NCI-H526 treated with DMSO at 0.1 percent for 48 hours (cell line): ENCODE data around the gene NEAT1.

ENCODE experiments used
- DNase-seq: peaks from one replicate; lab custom pipeline; 2025; lab: John Stamatoyannopoulos, UW

Gene NEAT1

GRCh38 chr11:65389294-65389980 lies 33.2 kb upstream of the NEAT1 start:
- no peak for DNase-seq

DNA sequence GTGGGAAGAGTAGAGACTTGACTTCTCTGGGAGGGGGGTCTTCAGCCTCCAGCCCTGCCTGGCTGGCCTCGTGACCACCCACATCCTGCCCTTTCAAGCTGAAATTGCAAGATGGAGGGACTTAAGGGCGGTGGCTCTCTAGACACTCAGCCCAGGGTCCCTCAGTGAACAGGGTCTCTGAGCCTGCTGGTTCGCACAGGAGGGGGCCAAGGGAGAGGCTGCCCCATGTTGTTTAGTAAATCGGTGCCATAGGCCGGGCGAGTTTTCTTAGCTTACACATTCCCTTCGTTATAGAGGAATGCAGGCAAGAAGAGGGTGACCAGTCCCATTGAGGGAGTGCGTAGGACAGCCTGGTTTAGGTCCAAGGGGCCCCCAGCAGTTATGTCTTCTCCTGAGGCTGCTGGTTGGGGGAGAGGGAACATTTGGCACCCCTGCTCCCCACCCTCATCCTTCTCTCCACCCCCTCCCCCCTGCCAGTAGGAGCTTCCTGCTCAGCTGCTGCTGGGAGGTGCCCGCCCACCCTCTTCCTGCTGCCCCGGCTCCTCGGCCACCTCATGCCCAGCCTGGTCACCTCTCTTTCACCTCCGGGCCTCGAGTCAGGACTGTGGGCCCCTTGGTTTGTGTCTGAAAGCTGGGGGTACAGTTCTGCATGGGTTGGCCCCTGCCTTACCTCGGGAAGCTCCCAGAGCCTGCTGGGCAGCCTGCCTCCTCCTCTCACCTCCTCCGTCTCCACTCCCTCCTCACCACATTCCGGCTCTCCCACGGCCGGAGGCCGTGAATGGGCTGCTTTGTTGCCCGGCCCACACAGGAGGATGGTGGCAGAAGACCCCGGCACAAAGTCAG lies 32.3 kb upstream of the NEAT1 start:
- DNase-seq = no peak

DNA sequence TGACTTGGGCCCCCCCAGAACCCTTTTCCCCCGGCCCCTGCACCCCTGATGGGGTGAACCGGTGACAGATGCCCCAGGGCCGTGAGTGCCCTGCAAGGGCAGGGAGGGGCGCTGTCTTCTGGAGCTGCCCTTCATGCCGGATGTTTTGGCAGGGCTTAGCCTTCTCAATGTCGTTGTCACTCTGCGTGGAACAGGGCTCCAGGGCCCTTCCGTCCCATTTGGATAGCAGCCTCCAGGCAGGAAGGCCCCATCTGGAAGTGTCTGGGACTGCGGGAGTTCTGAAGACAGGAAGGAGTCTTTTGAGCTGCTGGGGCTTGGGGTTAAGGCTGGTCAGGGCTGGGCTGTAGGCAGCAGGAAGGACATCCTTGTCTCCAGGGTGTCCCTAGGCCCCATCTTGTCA lies 31.6 kb upstream of the NEAT1 start:
- no peak for DNase-seq

DNA sequence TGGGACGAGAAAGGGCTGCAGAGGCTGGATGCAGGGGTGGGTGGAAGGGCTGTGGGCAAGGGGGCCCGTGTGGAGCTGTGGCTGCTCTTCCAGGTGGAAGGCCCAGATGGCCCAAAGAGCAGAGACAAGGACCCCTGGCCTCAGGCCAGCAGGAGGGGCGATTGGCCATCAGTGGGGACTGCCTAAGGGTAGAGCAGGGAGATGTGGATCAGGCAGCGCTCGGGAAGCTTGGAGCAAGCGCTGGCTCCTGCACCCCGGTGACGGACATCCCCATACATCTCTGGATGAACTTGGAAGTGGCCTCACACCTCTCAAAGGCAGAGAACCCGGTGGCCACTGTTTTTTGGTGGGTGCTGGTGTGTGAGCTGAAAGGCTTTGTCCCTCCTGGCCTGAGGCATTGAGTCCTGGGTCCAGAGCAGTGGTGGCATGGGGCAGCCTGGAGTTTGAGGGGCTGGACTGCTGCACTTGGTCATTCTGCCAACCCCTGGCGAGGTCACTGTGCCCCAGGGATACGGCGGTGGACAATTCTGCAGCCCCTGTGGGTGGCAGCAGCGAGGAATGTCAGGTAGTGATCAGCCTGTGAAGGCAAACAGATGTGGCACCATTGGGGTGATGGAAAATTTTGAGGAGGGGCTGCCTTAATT lies 30.3 kb upstream of the NEAT1 start:
- no peak for DNase-seq

GRCh38 chr11:65392899-65393298 lies 29.7 kb upstream of the NEAT1 start:
- no peak for DNase-seq

GRCh38 chr11:65393513-65394079 lies 29.0 kb upstream of the NEAT1 start:
- DNase-seq = no peak

DNA sequence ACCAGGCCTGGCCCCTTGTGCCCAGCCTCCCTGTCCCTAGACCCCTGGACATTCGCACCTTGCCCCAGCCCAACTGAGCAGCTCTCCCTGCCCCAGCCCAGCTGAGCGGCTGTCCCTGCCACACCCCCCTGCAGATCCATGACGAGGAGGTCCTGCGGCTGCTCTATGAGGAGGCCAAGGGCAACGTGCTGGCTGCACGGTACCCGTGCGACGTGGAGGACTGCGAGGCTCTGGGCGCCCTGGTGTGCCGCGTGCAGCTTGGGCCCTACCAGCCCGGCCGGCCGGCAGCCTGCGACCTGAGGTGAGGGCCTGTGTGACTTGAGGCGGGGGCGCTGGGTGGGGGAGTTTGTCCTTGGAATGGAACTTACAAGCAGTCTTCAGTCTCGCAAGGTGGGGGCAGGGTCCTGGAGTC lies 28.5 kb upstream of the NEAT1 start:
- no peak for DNase-seq

DNA sequence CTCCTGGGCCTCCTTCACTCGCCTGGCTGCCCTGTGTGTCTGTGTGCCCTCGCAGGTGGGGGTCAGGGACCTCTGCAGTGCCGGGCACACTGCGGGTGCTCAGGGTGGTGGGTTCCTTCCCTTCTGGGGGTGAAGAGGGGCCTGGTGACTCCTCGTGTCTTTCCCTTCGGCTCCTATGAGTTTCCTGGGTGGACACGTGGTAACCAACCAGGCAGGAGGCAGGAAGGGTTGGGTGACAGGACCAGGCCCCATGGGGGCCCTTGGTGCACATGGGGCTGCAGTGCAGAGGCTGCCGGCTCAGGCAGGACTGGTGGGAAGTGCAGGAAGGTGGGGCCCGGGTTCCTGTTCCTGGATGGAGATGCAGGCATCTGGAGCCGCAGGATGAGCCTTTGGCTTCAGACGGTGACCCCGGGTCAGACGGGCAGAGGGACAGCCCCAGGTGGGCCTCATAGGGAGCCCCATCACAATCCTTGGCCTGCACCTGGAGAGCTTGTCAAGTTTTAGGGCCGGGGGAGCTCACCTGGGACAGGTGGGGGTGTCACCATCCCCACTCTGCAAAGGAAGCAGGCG lies 26.6 kb upstream of the NEAT1 start:
- DNase-seq = no peak

- DNase-seq = no peak
Measured at GRCh38 chr11:65396769-65397745, 25.5 kb upstream of the NEAT1 start.

DNA sequence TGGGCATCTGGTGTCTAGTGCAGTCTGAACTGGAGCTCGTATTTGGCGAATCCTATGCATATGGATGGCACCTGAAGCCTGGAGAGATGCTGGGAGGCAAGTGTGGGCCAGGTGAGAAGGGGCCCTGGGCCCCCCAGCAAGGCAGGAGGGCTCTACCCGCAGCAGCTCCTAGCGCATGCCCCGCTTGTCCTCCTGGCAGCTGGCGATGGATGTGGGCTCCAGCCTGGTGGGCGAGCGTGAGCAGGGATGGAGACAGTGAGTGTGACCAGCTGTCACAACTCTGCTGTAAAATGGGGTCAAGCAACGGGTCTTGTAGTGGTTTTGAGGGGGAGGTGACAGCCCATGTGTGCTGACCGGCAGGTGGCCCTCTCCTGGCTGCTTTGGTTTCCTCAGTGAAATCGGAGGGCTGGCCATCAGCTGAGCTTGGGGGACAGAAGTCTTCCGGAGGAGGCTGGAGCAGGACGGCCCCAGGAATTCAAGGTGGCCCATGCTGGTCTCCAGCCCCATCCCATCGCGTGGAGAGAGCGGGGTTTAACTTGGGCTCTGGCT lies 24.2 kb upstream of the NEAT1 start:
- no peak for DNase-seq

DNA sequence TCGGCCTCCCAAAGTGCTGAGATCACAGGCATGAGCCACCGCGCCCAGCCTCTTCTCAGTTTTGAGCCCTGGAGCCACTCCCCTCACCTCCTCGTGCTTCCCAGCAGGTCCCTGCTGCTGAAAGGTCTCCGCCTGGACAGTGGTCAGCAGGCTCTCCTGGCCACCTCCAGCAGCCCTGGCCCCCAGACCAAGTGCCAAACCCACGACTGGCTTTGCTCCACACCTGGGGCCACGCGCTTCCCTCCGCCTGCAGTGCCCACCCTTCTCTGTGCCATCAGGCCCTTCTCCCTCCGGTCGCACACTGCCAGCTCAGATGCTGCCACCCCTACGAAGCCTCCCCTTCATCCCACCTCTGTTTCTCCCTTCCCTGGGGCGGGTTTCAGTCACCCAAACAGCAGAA lies 23.3 kb upstream of the NEAT1 start:
- no peak for DNase-seq

- DNase-seq = no peak
Measured at GRCh38 chr11:65399845-65400244, 22.8 kb upstream of the NEAT1 start.

DNA sequence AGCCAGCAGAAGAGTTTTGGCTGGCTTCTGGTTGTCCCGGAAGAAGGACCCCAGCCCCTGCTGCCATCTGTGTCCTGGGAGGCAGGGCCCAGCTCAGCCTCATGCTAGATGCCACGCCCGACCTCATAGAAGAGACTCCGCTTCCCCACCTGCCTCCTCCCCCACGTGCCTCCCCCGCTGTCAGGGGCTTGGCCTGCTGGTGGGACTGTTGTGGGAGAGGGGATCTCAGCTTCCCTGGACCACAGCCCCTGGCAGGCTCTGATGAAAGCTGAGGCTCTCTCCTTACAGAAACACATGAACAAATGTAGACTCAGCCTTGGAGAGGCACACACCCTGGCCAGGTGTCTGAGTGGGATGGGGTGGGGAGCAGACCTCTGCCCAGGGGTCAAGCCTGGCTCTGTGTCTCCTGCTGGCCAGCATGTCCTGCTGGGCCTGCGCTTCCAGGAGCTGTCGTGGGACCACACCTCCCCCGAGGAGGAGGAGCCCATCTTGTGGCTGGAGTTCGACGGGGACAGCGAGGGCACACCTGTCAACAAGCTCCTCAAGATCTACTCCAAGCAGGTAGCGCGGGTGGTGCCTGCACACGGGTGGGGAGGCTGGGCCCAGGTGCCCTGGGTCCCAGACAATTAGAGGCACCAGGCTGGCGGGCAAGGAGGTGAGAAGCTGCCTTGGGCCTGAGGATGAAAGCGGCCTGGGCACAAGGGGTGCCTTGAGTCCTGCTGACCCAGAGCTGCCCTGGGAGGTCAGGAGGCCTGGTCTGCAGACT lies 22.1 kb upstream of the NEAT1 start:
- no peak for DNase-seq

DNA sequence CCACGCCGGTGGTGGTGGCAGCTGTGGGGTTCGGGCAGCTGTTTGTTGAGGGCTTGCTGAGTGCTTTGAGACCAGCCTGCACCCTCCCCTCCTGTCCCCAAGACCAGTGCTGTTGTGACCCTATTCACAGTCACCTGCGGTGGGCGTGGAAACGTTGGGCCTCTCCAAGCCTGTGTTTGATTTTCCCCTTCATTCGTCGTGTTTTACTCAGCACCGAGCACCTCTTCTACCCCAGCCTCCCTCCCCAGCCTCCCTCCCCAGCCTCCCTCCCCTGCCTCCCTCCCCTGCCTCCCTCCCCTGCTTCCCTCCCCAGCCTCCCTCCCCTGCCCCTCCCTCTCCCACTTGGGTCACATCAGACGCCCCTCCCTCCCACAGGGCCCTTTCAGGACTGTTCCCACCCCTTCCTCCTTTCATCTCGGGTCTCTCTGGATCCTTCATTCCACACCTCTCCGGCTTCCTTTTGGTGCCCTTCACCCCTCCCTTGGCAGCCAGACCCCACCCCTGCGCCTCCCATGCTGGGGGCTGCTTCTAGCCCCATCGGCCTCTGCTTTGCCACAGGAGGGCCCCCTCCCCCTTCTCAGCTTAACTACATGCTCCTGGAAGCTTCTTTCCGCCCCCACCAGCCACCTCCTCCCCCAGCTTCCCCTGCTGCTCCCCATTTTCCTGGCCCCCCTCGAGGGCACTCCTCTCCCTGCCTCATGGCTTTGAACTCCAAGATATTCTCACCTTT lies 21.4 kb upstream of the NEAT1 start:
- no peak for DNase-seq

- no peak for DNase-seq
Measured at GRCh38 chr11:65401803-65402248, 20.8 kb upstream of the NEAT1 start.

- no peak for DNase-seq
Measured at GRCh38 chr11:65402790-65403189, 19.8 kb upstream of the NEAT1 start.

- no peak for DNase-seq
Measured at GRCh38 chr11:65403607-65404121, 18.9 kb upstream of the NEAT1 start.

GRCh38 chr11:65404210-65404609 lies 18.4 kb upstream of the NEAT1 start:
- DNase-seq = no peak
